ENCODE measurements around the gene PTRHD1.
"Not testable (repeated sequence)": the region's sequence is repeated elsewhere in the genome, so short reads cannot be mapped to it uniquely, and the experiment has no call there.

The PTRHD1 gene, protein sequence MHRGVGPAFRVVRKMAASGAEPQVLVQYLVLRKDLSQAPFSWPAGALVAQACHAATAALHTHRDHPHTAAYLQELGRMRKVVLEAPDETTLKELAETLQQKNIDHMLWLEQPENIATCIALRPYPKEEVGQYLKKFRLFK

GRCh38 chr2:24792874-24793760 lies at the start of gene PTRHD1, which contains the start of gene CENPO:
Gene PTRHD1, minus strand, starts transcription at chr2:24793391. Its CDS starts 14 bp downstream, at chr2:24793377.
Gene CENPO, plus strand, starts transcription at chr2:24793425. Its CDS starts 495 bp downstream, at chr2:24793920.
- peak; percentile 85 to 92 (median 89) for DNase-seq (ENCODE audit: low read depth in 2 of 3, low spot score in 2 of 3)

- DNase-seq (ENCODE audit: low read depth in 2 of 3, low spot score in 2 of 3), result no peak
These were observed 49.2 kb upstream of the PTRHD1 start for GRCh38 chr2:24842081-24843050.

DNA sequence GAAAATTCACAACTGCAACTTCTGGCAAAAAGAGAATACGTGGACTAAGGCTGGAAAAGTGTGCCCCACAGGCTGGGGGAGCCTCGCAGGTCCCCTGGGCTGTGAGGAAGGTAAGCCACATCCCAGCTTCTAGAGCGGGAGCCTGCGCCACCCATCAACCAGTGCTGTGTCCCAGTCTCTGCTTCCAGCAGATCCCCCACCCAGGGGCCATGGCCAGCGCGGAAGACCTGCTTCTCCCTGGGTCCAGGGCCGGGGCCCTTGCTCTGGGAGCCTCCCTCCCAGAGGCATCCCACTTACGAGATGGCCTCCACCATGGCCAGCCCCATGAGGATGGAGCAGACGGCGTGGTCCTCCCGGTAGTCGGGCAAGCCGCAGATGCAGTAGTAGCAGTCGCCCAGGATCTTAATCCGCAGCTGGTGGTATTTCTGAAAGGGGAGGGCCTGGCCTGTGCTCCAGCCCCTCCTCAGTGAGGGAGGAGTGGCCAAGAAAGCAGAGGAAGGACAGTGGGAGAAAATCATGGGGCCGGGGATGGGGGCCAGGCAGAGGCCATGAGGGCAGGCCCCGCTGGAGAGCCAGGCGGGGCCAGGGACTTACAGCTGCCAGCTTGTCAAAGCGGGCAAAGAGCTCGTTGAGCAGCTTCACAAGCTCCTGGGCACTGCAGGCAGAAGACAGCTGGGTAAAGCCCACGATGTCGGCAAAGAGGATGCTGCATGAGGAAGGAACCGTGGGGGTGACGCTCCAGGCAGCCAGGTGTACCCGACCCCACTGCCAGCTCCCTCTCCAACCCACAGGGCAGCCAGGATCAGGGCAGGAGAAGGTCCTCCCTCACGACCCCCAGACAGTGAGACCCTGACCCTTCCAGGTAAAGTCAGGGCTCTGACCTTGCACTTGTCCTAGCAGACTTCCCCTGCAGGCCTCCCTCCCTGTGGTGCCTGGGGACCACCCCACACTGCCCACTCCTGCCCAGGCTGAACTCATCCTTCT lies 48.1 kb upstream of the PTRHD1 start:
- no peak for DNase-seq (ENCODE audit: low read depth in 2 of 3, low spot score in 2 of 3)

GRCh38 chr2:24840164-24840869 lies 47.1 kb upstream of the PTRHD1 start:
- no peak for DNase-seq (ENCODE audit: low read depth in 2 of 3, low spot score in 2 of 3)

DNA sequence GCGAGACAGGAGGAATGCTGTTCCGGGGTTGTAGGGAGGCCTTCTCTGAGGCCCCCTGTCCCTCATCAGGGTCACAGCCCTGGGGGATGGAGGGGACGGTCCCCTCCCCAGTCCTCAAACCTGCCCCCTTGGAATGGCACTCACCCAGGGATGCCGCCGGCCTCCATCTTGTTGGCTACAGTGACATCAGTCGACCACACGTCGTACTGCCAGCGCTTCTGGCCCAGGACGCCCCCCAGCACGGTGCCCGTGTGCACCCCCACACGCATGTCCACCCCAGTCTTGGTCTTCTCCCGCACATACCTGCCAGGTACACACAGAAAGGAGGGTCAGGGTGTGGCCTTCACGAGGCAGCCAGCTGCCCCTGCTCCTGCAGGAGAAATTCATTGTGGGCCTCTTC lies 46.5 kb upstream of the PTRHD1 start:
- DNase-seq (ENCODE audit: low read depth in 2 of 3, low spot score in 2 of 3), result no peak

DNA sequence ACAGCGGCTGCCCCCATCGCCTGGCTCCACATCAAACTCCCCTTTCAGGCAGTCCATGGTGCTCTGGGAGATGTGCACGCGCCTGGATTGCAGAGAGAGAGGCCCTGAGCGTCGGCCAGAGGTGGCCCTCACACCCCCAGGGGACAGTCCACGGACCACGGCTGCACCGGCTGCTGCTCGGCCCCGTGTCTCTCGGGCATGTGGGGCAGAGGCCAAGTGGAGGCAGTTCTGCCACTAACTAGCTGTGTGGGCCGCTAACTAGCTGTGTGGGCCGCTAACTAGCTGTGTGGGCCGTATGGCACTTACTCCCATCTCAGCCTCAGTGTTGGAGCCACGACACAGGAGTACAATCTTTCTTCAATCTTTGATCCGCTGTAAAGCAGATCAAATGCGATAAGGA lies 45.4 kb upstream of the PTRHD1 start:
- no peak for DNase-seq (ENCODE audit: low read depth in 2 of 3, low spot score in 2 of 3)

DNA sequence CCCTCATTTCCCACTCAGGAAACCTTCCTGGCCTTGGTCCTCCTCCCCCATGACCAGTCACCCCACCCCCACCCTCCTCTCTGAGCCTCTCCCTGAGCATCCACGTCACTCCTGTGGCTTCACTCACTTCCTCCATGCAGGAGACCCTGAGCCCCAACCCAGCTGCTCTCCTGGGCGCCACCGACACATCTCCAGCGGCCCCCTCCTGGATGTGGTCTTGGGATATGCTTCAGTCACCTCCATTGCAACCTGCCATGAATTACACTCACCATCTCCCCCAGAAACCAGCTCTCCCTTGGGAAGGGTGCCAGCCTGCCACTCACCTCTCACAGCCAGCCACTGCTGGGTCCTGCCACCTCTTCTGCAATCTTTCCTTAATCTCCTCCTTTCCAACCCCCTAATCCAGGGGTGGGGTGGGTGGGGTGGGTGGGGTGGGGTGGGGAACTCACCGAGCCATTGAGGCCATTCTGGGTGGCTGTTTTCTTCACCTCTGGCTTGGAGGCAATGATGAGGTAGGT lies 44.9 kb upstream of the PTRHD1 start:
- DNase-seq (ENCODE audit: low read depth in 2 of 3, low spot score in 2 of 3), result no peak

DNA sequence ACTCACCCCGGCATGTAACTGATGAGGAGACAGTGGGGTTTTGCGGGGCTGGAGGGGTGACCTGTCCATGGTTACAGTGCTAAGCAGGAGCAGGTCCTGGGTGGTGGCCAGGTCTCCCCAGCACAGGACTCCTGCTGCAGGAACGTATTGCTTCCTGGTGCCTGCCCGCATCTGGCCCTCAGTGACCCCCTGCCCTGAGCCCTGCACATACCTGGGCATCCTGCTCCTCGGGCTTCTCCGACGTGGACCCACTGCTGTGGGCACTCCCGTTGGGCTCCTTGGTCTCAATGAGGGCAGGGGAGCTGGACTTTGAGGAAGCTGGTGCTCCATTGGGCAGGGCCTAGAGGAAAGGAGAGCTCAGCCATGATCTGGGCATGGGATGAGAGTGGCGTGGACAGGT lies 43.5 kb upstream of the PTRHD1 start:
- DNase-seq (ENCODE audit: low read depth in 2 of 3, low spot score in 2 of 3), result no peak

DNA sequence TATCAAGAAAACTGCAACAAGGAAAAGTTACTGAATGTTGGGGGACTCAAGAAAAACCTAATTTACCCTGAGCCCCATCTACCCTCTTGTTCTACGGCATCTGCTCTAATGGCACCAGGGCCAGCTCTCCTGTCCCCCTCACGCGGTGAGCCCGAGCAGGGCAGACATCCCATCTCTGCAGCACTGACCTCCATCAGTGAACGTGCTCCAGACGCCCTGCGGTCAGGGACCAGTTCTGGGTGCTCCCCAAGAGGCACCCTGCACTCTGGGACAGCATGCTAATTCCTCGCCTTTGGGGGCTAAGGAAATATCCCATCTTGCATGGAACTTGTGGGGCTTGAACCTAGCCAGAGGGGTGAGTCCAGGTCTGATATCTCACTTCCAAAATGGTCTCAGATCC lies 43.0 kb upstream of the PTRHD1 start:
- DNase-seq (ENCODE audit: low read depth in 2 of 3, low spot score in 2 of 3), result no peak

DNA sequence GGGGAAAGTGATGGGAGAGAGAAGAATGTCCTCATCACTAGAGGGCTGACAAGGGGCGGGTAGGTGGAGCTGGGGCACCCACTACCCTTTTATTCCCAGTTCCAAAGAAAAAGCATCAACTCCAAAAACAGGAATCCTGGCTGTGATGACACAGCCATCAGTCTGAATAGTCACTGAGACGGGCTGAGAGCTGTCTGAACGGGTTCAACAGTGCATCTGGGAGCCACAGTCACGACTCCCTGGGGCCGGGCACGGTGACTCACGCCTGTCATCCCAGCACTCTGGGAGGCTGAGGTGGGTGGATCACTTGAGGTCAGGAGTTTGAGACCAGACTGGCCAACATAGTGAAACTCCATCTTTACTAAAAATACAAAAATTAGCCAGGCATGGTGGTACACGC lies 42.2 kb upstream of the PTRHD1 start:
- DNase-seq (ENCODE audit: low read depth in 2 of 3, low spot score in 2 of 3), result not testable (repeated sequence)

- no peak for DNase-seq (ENCODE audit: low read depth in 2 of 3, low spot score in 2 of 3)
These were observed 41.7 kb upstream of the PTRHD1 start for GRCh38 chr2:24834733-24835395.

- no peak for DNase-seq (ENCODE audit: low read depth in 2 of 3, low spot score in 2 of 3)
These were observed 40.9 kb upstream of the PTRHD1 start for GRCh38 chr2:24833821-24834732.

GRCh38 chr2:24832931-24833701 lies 39.9 kb upstream of the PTRHD1 start:
- no peak for DNase-seq (ENCODE audit: low read depth in 2 of 3, low spot score in 2 of 3)

DNA sequence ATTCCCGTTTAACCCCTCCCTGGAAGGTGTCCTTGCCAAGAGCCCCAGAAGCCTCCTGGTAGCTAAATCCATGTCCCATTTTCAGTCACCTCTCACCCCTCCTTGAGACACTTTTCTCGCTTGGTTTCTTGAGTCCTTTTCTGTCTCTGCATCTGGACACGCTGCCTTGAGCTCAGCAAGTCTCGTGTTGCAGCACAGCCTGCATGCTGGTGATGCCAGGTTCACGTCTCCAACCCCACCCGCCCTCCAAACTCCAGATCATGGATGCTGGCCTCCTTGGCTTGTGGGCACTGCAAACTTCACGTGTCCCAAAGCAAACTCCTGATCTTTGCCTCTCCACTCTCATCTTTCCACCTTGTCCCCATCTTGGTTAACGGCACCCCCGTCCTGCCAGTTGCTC lies 39.3 kb upstream of the PTRHD1 start:
- no peak for DNase-seq (ENCODE audit: low read depth in 2 of 3, low spot score in 2 of 3)

GRCh38 chr2:24832073-24832461 lies 38.9 kb upstream of the PTRHD1 start:
- no peak for DNase-seq (ENCODE audit: low read depth in 2 of 3, low spot score in 2 of 3)

GRCh38 chr2:24831221-24832072 lies 38.3 kb upstream of the PTRHD1 start:
- DNase-seq (ENCODE audit: low read depth in 2 of 3, low spot score in 2 of 3), result no peak

All from activated CD8-positive, alpha-beta memory T cell treated with anti-CD3 and anti-CD28 coated beads for 48 hours (primary cell).